B cell (primary cell): ENCODE data around the gene METTL21C.

Source experiments
- EZH2 ChIP-seq: IDR thresholded peaks from 2 replicates; pipeline ENCODE4 v1.6.1; 2012; ENCODE audit warnings: borderline replicate concordance, low read depth, mild to moderate bottlenecking, moderate library complexity, low read length; ENCODE audit not compliant: insufficient read depth, poor library complexity, severe bottlenecking
- TF ChIP-seq, protein P1 (sequence below): fragments of 200-600 bp; IDR thresholded peaks from one replicate; pipeline ENCODE4 v1.8.0; 2022; ENCODE audit warnings: antibody characterized with exemption, mild to moderate bottlenecking

DNA sequence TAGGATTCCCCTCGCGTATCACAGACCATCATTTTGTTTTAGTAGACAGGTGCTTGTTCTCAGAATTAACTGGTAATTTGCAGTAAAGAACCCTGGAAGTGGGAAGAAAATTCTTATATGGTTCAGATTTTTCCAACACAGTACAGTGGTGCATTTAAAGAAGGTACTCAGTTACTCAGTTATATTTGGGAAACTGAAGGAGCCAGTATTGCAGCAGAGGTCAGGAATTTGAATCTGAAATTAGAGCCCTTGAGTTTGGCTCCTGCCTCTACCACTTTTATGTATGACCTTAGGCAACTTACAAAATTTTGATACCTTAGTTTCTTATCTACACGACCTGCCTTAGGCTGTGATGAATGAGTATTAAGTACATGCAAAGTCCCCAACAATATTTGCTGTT, 19.7 kb downstream of the METTL21C start:
- TF ChIP-seq, protein P1, sequence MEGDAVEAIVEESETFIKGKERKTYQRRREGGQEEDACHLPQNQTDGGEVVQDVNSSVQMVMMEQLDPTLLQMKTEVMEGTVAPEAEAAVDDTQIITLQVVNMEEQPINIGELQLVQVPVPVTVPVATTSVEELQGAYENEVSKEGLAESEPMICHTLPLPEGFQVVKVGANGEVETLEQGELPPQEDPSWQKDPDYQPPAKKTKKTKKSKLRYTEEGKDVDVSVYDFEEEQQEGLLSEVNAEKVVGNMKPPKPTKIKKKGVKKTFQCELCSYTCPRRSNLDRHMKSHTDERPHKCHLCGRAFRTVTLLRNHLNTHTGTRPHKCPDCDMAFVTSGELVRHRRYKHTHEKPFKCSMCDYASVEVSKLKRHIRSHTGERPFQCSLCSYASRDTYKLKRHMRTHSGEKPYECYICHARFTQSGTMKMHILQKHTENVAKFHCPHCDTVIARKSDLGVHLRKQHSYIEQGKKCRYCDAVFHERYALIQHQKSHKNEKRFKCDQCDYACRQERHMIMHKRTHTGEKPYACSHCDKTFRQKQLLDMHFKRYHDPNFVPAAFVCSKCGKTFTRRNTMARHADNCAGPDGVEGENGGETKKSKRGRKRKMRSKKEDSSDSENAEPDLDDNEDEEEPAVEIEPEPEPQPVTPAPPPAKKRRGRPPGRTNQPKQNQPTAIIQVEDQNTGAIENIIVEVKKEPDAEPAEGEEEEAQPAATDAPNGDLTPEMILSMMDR = no peak
- no peak for TF ChIP-seq EZH2
